Inflammatory macrophage treated with lipopolysaccharide for 1 hour (primary cell): ENCODE measurements around the gene RAB17.

Experiments used
- DNase-seq, 2 donors: peaks; one replicate each; pipeline ENCODE4 v3.0.0-alpha.2; 2020 to 2022

The RAB17 gene

DNA sequence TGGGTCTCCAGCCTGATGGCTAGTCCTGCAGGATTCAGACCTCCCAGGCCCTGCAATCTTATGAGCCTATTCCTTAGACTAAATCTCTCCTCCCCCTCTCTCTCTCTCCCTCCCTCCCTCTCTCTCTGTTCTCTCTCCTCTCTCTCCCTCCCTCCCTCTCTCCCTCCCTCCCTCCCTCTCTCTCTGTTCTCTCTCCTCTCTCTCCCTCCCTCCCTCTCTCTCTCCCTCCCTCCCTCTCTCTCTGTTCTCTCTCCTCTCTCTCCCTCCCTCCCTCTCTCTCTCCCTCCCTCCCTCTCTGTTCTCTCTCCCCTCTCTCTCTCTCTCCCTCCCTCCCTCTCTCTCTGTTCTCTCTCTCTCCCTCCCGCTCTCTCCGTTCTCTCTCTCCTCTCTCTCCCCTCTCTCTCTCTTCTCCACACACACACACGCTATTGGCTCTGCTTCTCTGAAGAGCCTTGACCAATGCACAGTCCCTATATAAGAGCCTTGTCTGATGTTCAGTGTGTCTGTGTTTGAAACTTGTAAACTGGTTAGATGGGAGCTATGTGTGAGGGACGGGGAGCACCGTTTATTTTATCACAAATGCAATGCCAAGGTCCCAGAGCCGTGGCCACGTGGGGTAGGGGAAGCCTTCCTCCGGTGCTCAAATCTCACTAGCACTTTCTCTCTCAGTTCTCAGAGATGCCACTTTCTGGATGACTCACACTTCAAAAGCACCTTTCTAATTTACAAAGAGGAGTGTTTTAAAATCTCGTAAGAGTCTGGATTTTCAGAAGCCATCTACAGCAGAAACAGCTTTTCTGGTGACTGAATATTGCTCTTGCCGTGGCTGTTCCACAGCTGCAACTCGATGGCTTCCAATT lies 33.5 kb downstream of the RAB17 start:
- DNase-seq: no peak

DNA sequence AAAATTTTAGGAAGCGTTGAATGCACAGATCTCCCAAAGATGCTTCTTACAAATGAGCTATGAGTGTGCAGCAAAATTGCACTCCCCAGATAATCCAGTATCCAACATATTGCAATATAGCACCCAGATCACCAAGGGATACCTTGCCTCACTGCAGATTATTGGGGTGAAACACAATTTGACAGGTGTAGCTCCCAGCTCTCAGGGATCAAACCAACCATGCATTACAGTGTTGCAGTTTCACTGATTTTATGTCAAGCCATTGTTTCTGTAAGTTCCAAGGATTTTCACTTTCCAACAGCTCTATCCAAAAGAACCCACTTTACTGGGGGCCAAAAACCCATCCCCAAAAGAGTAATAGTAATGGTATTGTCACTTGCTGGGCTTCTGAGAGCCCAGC lies 35.0 kb downstream of the RAB17 start:
- no peak for DNase-seq

DNA sequence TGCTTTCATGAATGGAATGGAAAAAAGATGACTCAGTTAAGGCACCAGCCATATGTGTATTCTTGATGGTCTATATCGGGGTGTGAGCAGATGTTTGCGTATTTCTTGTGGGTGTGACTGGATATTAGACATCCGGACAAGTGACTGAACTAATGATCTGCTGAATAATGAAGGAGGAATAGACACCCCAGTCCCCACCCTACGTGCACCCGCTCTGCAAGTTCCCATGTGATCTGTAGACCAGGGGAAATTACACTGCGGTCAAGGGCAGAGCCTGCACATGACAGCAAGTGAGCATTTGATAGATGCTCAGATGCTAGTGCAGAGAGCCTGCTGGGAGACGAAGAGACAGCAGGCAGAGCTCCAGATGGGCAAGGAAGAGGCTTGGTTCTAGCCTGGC lies 36.6 kb downstream of the RAB17 start:
- DNase-seq: no peak

DNA sequence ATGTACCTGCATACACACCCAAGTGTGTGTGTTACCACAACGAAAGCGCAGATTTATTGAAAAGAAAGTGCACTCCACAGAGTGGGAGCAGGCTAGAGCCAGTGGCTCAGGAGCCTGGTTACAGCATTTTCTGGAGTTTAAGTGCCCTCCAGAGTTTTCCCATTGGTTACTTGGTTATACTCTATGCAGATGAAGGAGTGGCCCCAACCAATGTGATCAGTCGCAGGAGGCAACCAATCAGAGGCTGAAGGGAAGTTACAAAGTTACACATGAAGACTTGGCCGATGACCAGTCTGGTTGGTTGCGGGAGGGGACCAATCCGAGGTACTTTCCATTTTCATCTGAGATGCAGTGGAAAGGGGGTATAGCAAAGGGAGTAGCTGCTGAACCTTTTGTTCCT lies 37.6 kb downstream of the RAB17 start:
- DNase-seq: peak in 1 of 2 donors; percentile 7

DNA sequence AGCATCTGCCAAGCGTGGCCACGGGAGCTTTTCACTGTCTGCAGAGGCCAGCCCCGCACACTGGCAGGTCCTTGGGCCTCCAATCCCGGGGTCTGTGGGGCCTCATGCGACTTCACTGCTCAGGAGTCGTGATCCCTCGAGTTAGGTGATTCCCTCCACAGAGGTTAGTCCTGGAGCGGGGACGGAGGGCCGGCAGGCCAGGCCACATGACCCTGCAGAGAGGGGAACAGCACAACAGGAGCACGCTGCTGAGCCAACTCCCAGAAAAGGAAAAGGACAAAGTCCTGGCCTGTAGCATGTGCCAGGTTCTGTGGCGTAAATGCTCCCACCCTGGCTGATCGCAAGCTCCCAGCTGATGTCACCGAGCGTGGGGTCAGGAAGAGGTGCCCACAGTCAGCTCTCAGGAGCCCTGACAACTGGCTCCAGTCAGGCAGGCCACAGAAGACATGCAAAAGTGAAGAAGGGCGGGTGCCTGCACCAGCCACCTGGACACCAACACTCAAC lies 39.4 kb downstream of the RAB17 start:
- DNase-seq: no peak

DNA sequence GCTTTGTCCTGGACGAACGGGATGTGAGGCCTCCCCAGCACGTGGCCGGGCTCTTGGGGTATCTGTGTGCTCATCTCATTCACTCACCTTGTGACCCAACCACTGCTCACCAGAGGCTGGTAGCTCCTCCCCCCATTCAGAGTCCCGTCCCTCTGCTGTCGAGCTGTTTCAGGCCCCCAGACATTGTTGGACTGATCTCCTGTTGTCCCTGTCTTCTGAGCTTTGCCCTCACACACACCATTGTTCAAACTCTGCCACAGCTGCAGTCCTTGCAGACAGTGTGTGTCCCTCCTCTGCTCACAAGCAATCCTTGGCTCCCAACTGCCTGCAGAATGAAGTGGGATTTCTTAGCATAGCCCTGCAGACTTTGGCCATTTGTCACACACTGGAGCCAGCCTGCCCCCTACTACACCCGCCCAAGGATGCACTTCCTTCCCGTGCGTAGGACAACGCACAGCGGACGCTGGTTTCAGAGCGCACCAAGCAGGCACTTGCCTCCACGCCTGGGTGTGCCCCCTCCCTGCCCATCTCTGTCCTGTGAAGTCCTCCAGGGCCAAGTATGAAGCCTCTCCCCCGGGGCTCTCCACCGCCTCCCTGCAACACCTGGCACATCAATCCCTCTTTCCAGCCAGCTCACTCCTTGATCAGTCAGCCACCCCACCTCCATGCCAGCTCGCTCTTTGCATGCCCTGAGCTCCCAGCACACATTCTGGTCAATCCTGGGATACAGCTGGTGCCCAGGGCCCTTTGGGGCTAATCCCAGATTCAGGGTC lies 40.7 kb downstream of the RAB17 start:
- DNase-seq: no peak

DNA sequence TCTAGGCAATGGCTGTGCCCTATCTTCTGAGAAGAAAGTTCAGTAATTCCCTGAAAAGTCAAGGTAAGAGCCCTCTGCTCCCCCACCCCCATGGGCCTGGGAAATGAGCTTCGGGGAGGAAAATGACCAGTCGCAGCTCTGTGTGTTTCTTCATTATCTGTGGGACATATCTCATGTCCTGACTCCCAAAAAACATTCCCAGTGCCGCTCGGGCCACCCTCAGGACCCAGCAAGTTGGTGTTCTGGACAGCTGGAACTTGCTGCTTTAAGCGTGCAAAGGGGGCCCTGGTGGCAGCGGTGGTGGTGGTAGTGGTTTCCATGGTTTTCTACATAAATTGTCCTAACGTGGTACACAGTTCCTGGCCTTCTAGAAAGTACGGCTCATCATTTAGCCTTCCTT lies 41.3 kb downstream of the RAB17 start:
- DNase-seq: no peak

DNA sequence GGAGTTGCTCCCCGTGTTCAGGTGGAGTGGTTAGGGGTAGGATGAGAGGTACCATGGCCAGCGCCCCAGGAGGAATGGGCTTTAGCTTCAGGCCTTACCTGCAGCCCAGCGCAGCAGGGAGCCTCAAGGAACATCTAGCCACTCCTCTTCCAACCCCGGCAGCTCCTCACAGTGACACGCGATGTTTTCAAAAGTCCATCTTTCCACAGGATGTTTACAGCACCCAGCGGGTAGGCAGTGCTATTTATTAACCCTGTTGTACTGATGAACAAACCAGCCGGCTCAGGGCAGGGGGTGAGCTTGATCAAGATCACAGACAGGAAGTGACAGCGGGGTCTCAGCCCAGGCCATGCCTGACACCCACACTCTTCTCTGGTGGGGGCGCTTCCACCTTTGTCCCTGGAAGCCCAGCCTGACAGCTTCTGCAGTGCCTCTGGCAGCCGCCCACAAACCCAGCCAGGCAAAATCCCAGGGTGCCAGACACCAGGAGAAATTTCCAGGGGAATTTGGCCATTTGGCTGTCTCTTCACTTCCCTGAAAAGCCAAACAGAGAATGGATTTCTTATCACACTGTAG lies 42.6 kb downstream of the RAB17 start:
- no peak for DNase-seq

DNA sequence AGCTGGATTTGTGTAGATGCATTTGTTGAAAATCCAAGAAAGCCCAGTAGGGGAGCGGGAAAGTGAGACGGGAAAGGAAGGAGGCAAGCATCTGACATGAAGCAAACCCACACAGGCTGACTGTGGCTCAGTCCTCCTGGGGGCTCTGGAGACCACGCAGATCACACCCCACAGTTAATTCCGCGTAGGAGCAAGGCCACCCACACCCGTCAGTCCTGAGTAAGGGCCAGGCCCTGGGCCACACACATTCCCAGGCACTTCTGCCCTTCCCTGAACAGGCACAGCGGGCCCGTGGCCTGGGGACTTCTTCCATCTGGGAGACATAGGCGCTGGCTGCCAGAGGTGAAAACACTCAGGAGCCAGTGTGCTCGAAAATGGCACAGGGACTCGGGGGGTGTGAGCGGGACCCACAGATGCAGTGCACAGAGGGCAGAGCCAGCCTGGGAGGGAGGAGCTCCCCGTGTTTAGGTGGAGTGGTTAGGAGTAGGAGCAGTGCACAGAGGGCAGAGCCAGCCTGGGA lies 43.6 kb downstream of the RAB17 start:
- DNase-seq: no peak

DNA sequence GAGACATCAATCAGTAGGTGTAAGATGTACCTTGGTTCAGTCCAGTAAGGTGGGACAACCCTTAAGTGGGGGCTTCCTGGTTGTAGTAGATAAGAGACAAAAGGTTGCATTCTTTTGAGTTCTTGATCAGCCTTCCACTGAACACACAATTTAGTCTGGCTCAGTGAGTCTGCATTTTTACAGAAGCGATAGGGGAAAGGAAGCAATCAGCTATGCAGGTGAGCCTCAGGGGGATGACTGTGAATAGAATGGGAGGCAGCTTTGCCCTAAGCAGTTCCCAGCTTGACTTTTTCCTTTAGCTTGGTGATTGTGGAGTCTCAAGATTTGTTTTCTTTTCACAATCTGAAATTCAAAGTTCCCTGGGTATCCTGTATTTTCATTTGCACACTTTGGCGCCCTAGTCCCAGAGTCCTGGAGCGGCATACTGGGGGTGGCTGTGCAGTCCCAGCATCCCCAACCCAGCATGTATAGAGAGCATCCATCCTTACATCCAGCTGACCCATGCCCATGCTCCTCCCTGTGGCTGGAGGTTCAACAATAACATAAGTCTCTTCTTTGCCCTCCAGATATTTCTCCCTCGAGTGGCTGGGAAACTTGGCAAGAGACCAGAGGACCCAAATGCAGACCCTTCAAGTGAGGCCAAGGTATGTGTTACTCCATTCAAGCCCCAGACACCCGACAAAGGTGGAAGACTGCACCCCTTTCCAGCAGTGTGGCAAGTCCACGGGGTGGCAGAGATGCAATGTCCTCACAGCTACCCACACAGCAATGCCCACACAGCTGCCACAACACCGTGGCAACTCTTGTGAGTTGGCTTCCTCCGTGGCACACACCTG lies 44.3 kb downstream of the RAB17 start:
- DNase-seq: no peak

DNA sequence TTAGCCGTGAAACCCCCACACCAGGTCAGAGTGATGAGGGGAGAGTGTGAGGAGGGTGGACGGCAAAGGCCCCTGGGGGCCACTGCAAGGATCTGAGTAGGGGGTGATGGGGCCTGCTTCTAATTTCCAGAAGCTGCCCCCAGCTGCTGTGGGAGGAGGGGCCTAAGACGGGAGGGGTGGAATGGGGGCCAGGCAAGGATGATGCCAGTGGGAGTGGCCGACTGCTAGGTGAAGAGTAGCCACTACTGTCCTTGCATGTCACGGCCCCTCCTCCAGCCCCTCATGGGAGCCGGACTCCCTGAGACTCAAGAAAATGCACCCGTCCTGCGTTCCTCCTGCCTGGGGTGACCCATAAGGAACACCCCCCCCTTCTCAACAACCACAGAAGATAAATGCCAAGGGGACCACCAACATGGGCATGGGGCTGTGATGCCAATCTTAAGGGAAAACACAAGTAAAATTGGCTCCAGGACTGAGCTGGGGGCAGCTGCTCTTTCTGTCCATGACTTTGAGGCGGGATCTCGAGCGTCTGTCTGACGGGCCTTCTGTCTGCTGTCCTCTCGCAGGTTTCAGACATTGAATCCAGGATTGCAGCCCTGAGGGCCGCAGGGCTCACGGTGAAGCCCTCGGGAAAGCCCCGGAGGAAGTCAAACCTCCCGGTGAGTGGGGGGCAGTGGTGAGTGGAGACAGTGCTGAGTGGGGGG lies 48.4 kb downstream of the RAB17 start:
- no peak for DNase-seq

DNA sequence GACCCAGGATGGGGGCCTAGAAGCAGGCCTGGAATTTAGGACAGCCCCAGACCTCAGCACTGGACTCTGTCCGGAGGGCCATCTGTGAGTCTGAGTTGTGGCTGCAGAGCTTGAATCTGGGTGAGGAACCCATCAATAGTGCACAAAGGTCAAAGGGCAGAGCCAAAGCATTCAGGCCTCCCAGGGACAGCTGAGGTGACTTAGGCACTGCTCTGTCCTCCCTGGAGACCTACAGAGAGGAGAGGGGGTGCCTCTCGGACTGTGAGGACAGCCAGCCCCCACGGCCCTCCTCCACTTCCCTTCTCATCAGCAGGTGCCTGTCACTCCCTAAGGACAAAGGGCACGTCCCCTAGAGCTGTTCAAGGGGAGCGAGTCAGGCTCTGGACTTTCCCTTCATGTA lies 49.3 kb downstream of the RAB17 start:
- no peak for DNase-seq

DNA sequence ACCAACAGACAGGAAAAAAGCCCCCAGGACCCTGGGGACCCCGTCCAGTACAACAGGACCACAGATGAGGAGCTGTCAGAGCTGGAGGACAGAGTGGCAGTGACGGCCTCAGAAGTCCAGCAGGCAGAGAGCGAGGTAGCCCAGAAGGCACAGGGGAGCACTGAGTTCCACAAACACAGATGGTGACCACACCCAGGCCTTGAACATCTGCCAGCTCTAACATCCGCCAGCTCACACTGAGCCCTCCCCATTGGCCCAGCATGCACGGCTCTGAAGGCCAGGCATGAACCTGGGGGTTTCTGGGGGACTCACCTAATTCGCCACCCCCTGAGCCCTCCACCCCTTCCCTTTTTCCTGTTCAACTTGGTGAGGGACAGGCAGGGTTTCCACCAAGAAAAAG lies 49.7 kb downstream of the RAB17 start:
- DNase-seq: no peak

DNA sequence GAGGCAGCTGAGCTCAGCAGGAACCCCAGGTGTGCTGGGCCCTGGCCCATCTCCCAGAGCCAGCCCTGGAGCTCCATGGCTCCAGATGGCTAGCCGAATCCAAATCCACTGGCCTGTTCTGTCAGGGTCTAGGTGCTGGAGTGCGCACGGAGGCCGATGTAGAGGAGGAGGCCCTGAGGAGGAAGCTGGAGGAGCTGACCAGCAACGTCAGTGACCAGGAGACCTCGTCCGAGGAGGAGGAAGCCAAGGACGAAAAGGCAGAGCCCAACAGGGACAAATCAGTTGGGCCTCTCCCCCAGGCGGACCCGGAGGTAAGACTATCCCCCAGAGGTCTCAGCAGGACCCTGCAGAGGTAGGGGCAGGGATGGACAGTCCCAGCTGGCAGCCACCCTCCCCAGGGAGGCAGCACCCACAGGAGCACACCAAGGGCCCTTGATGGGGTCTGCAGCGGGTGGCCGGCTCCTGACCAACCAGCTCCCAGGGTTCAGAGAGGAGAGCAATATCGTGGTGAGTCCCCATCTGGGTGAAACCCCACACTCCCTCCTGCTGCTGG lies 50.2 kb downstream of the RAB17 start:
- no peak for DNase-seq

DNA sequence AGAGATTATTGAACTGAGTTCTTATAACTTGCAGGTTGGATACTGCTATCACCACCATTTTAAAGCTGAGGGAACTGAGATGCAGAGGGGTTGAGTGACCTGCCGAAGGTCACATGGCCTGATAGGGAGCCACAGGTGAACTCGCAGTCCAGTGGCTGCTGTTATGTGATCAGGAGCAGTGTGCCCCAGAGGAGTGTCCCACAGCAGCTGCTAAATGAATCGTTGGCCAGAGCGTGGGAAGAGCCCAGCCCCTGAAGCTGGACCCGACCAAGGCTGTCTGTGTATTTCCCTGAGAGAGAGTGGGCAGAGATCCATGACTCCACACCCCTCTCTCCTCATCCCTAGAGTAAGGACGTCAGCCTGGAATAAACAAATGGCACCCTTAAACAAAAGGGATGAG lies 50.9 kb downstream of the RAB17 start:
- no peak for DNase-seq

DNA sequence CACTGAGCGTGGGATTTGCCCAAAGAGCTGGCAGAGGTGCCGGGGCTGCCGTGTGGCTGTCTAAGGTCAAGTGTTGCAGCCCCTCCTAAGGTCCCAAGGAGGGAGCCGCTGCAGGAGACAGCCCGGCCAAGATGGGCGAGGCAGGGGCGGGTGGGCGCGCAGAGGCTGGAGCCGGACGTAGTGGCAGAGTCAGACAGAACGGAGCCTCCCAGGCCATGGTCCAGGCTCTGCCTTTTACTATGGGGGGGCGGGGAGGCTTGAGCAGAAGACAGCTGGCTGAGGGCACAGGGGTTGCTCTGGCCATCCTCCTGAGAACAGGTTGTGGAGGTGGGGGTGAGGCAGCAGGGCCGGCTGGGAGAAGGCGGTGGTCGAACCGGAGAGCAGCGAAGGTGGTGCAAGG lies 51.6 kb downstream of the RAB17 start:
- no peak for DNase-seq

DNA sequence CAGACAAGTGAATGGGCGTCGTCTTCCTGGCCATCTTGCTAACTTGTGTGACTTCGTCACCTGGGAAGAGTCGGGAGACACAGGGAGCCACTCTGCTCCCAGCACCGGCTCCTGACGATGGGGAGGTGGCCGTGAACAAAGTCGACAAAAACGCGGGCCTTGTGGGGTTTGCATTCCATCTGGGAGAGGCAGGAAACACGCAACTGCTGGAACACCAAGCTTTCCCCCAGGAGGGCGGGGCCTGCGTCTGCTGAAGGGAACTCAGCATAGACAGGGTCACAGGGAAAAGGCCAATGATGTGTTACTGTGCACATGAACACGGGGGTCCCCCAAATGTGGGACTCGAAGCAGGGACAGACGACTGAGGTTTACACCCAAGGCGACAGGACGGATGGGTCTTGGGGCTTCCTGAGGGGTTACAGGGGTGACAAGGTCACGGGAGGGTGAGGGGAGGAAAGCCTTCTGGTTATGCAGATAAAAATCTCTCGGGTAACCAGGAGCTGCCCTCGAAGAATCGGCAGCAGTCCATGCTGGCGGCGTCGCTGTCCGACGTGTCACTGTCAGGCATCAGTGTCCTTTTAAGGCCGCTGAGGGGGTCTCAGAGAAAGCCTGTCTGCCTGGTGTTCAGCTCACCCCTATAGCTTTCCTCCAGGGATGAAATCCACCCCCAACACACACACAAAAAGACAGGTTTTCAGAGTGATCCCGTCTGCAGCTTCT lies 52.4 kb downstream of the RAB17 start:
- DNase-seq: no peak

DNA sequence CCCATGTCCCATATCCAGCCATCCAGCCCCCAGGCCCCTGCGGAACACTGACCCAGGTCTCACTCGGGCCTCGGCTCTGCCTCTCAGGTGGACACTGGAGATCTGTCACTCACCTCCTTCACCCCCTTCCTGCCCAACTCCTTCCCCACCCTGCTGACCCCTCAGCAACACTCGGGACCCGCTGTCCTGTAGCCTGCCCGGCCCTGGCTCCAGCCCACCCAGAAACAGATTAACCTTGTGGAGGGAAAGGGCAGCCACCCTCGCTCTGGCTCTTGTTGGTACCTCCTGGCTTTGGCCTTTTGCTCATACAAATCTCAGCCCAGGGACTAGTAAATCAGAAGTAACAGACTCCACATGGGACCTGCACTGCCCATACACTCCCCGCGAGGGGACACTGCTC lies 53.9 kb downstream of the RAB17 start:
- DNase-seq: no peak

DNA sequence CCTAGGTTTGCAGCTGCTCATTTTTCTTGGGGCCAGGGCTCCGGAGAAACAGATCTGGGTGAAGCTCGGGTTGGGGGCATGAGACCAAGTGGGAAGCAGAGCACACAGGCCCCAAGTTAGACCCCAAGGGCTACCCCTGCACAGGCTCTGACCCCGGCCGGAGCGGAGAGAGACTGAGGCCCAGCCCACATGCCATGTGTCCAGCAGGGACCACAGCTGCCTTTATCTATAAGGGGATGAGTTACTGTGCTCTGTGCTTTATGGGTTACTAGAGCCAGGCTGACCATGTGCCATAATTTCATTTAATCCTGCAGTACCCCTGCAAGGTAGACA lies 54.5 kb downstream of the RAB17 start:
- DNase-seq: no peak

DNA sequence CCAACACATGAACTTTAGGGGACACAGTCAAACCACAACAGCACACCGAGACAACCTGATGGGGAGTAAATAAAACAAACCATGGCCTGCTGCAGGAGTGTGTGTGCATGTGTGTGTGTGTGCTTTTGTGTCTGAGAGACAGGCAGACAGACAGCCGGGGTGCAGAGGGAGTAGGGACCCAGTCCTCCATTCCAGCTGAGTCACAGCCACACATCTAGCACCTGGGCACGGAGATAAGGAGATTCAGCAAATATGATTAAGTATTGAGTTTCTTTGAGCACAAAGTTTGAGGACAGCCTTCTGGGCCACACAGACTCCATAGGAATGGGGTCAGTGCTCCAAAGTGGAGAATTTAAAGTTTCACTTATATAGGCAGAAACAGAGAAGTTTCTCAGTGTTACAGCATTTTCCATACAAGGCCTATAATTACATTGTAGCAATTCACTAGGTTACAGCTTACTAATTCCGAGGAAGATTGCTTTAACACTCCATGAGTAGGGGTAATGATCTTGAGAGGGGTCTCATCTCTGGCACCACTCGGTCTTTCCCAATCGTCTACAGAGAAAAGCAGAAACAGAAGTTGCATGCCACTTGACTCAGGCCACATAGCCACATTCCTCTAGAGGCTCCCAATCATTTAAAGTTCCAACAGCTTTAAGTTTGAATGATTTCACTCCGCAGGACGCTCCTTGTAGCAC lies 55.0 kb downstream of the RAB17 start:
- no peak for DNase-seq
